ENCODE data around the gene PPP2R5B. TPM values are rescaled to one million over a fixed set of nuclear protein-coding genes. Genes with fewer than 3 reads are reported as not detected.

PPP2R5B gene
- total and polyA plus RNA-seq, 2 experiments from 2014 or later: 26.2 to 30.7 TPM

DNA sequence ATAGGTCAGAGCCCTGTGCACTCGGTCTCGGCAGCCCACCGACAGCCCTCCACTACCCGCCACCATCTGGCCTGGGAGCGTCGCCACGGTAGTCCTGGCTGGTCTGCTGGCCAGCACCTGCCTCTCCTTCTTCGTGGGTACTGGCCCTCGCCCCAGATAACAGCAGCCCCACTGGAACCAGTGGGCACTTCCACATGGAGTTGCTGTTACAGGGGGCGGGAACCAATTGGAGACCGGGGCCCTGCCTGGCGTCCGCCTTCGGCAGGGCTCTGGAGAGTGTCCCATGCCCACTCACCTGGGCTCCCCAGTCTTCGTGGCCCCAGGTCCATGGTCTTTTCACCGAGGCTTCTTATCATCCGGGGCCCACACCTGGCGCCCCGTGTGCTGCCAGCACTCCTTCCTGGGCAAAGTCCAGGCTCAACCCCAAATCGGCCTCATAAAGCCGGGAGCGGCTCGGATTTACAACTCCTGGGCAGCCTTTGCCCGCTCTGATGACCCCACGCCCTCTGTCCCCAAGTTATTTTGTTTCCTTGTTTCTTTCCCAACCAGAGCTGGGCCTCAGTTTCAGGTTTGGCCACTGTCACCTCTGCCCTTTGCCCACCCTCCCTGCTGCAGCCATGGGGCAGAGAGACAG, 33.2 kb upstream of the PPP2R5B start:
- Histone ChIP-seq H3K36me3 (no peaks in the 10 kb centered on the region), H3K4me1 (ENCODE audit: low read depth) (peaks cover 18% of the 10 kb centered on the region), H3K27me3 (no peaks in the 10 kb centered on the region), H3K27ac (no peak overlapping the region), H3K4me3 (no peak overlapping the region), H3K9me3 (ENCODE audit: low read depth) (no peaks in the 10 kb centered on the region)
- DNase-seq (ENCODE audit: low read depth in 1 of 2, low spot score in 1 of 2): no peak
- TF ChIP-seq, protein P1, sequence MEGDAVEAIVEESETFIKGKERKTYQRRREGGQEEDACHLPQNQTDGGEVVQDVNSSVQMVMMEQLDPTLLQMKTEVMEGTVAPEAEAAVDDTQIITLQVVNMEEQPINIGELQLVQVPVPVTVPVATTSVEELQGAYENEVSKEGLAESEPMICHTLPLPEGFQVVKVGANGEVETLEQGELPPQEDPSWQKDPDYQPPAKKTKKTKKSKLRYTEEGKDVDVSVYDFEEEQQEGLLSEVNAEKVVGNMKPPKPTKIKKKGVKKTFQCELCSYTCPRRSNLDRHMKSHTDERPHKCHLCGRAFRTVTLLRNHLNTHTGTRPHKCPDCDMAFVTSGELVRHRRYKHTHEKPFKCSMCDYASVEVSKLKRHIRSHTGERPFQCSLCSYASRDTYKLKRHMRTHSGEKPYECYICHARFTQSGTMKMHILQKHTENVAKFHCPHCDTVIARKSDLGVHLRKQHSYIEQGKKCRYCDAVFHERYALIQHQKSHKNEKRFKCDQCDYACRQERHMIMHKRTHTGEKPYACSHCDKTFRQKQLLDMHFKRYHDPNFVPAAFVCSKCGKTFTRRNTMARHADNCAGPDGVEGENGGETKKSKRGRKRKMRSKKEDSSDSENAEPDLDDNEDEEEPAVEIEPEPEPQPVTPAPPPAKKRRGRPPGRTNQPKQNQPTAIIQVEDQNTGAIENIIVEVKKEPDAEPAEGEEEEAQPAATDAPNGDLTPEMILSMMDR (IDR thresholded peaks at IDR 0.05; ENCODE audit: low read depth, low read length): no peak

DNA sequence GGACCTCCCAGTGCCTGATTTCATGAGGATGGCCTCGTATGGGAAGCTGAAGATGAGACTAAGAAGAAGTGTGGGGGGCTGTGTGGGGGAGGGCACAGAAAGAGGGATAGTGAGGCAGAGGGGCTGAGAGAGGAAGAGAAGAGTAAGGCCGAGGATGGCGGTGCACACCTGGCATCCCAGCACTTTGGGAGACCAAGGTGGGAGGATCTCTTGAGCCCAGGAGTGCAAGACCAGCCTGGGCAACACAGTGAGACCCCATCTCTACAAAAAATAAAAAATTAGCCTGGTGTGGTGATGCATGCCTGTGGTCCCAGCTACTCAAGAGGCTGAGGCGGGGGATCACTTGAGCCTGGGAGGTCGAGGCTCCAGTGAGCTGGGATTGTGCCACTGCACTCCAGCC, 32.6 kb upstream of the PPP2R5B start:
- TF ChIP-seq, protein P1 (IDR thresholded peaks at IDR 0.05; ENCODE audit: low read depth, low read length): no peak

DNA sequence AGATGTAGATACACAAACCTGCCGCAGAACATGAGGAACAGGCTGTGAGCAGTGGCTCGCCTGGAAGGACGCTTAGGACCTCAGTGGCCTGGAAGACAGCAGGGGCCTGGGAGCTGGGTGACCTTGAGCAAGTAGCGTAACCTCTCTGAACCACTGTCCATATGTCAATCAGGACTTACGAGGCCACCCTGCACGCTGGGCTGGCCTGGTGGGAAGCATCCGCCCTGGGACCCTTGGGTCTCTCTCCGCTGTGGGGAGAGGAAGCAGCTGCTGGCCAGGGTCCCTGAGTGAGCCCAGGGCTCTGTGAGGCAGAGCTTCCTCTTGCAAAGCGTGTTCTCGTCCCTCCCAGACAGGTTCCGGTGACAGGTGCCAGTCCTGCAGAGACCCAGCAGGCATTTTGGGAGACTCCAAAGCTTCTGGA, 32.1 kb upstream of the PPP2R5B start:
- H3K4me3 ChIP-seq: no peak overlapping the region
- H3K36me3 ChIP-seq: no peaks in the 10 kb centered on the region
- no peak for DNase-seq (ENCODE audit: low read depth in 1 of 2, low spot score in 1 of 2)
- peaks cover 18% of the 10 kb centered on the region for H3K4me1 ChIP-seq (ENCODE audit: low read depth)
- TF ChIP-seq, protein P1 (IDR thresholded peaks at IDR 0.05; ENCODE audit: low read depth, low read length): no peak
- H3K27ac ChIP-seq: no peak overlapping the region
- H3K27me3 ChIP-seq: no peaks in the 10 kb centered on the region
- no peaks in the 10 kb centered on the region for H3K9me3 ChIP-seq (ENCODE audit: low read depth)

More for the DNA sequence above, 32.6 kb upstream of the PPP2R5B start:
- H3K27ac ChIP-seq: no peak overlapping the region
- no peaks in the 10 kb centered on the region for H3K9me3 ChIP-seq (ENCODE audit: low read depth)
- H3K4me1 ChIP-seq (ENCODE audit: low read depth): peaks cover 18% of the 10 kb centered on the region
- no peaks in the 10 kb centered on the region for H3K27me3 ChIP-seq
- no peak for DNase-seq (ENCODE audit: low read depth in 1 of 2, low spot score in 1 of 2)
- no peak overlapping the region for H3K4me3 ChIP-seq
- no peaks in the 10 kb centered on the region for H3K36me3 ChIP-seq

DNA sequence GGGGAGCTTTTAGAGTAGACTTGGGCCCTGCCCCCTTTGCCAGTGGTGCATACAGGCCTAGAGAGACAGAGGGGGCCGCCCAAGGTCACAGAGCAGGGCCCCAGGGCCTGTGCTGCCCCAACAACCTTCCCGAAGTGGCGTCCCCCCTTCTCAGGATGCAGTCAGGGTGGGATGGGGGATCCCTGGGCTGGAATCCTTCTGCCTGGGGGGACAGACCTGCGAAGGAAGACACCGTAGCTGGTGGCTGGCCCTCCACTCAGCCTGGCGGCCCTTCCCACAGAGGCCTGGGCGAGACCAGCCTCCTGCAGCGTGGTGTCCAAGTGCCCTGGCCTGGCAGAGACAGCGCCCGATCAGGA, 31.7 kb upstream of the PPP2R5B start:
- Histone ChIP-seq H3K4me1 (ENCODE audit: low read depth) (peaks cover 15% of the 10 kb centered on the region), H3K27me3 (no peaks in the 10 kb centered on the region), H3K27ac (no peak overlapping the region), H3K36me3 (no peaks in the 10 kb centered on the region), H3K4me3 (no peak overlapping the region), H3K9me3 (ENCODE audit: low read depth) (no peaks in the 10 kb centered on the region)
- TF ChIP-seq, protein P1 (IDR thresholded peaks at IDR 0.05; ENCODE audit: low read depth, low read length): no peak
- DNase-seq (ENCODE audit: low read depth in 1 of 2, low spot score in 1 of 2): no peak

DNA sequence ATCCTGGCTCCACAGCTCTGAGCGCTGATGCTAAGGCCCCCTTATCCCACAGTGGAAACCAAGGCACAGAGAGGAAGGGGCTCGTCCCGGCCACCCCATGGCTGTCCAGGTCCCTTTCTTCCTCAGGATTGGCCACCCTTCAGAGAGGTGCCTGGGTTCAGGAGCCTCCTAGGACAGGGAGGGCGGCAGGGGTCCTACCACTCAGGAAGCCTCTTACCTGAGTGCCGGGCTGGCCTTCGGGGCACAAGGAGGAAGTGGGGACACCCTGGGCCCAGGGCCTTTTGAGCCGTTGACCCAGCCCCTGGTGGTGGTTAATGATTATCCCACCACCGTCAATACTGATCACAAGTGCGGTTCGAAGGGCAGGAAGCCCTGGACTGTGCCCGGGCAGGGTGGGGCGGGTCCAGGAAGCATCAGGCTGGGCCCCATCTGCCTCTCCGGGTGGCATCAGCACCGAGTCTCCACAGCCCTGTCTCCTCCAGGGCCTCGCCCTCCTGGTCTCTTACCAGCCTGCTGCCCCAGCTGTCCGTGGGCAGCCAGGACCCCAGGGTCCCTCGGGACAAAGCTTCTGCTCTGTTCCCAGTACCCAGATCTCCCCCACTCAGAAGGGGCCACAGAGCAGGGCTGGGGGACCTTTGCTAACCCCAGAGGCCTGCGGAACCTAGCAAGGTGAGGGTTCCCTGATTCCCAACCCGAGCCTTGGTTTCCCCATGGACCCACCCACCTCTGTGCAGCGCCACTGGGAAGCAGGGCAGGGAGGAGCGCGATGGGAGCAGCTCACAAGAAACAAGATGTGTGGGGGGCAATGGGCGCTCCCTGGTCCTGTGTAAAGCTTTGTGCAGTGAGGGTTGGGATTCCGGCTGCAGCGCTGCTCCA, 31.1 kb upstream of the PPP2R5B start:
- H3K9me3 ChIP-seq (ENCODE audit: low read depth): no peaks in the 10 kb centered on the region
- no peak overlapping the region for H3K27ac ChIP-seq
- DNase-seq (ENCODE audit: low read depth in 1 of 2, low spot score in 1 of 2): no peak
- TF ChIP-seq, protein P1 (IDR thresholded peaks at IDR 0.05; ENCODE audit: low read depth, low read length): no peak
- H3K36me3 ChIP-seq: peaks cover 3% of the 10 kb centered on the region
- H3K4me3 ChIP-seq: no peak overlapping the region
- peaks cover 10% of the 10 kb centered on the region for H3K4me1 ChIP-seq (ENCODE audit: low read depth)
- no peaks in the 10 kb centered on the region for H3K27me3 ChIP-seq
